Measurements from ENCODE around the gene GRIK4.
"Not testable (repeated sequence)": the region's sequence is repeated elsewhere in the genome, so short reads cannot be mapped to it uniquely, and the experiment has no call there.

GRIK4 gene

GRCh38 chr11:120775986-120776951, 264.7 kb downstream of the GRIK4 start:
- DNase-seq (ENCODE audit: low read depth in 2 of 2) = no peak

- no peak for DNase-seq (ENCODE audit: low read depth in 2 of 2)
Measured at GRCh38 chr11:120778685-120779490, 267.3 kb downstream of the GRIK4 start.

- DNase-seq (ENCODE audit: low read depth in 2 of 2) = no peak
Measured at GRCh38 chr11:120780239-120780638, 268.7 kb downstream of the GRIK4 start.

DNA sequence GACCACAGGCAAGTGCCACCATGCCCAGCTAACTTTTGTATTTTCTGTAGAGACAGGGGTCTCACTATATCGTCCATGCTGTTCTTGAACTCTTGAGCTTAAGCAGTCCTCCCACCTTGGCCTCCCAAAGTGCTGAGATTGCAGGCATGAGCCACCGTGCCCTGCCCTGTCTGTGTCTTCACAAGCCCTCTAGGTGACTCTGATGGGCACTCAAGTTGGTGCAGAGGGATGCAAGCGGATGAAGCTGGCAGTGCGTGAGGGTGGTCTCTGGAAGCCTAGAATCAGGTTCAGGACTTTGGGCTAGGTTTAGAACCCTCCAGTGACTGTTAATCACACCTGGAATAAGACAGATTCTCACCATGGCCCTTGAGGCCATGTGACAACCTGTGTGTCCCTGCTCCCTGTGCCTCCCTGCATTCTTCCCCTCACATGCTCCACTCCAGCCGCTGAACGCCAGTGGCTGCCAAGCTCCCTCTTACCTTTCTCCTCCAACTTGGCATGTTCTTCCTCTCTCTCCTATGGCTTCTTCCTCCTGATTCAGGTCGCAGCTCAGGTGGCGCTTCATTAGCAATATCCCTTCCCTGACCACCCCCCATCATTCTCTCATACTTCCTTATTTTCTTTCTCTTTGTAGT, 270.1 kb downstream of the GRIK4 start:
- no peak for DNase-seq (ENCODE audit: low read depth in 2 of 2)

DNA sequence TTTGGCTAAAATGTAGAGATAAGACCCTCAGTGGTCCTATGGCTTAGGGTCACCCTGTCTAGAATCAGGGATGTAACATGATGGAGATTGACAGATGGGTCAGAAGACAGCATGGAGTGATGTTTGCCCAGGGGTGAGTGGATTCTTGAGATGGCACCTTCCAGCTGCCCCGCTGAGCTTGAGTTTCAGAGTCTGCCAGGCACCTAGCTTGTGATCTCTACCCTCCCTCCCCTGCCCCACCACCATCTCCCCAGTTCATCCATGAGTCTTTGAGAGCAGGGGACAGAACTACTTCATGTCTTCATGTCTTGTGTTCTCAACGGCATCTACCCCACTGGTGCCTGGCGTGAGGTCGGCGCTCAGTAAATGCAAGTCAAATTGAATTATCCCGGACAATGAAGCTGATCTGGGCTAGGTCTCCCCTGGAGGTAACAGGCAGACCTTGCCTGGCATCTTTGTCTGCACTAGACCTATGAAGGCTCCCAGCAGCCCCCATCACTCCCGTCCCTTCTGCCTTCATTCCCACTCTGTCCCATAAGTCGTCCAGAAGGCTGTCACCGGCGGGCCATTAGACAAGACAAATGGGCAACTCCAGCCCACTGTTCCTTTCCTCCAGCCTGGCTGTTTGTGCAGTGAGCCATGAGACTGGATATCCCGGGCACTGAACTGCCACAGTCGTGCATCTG, 273.2 kb downstream of the GRIK4 start:
- DNase-seq (ENCODE audit: low read depth in 2 of 2) = no peak

- no peak for DNase-seq (ENCODE audit: low read depth in 2 of 2)
Measured at GRCh38 chr11:120785576-120785975, 274.0 kb downstream of the GRIK4 start.

DNA sequence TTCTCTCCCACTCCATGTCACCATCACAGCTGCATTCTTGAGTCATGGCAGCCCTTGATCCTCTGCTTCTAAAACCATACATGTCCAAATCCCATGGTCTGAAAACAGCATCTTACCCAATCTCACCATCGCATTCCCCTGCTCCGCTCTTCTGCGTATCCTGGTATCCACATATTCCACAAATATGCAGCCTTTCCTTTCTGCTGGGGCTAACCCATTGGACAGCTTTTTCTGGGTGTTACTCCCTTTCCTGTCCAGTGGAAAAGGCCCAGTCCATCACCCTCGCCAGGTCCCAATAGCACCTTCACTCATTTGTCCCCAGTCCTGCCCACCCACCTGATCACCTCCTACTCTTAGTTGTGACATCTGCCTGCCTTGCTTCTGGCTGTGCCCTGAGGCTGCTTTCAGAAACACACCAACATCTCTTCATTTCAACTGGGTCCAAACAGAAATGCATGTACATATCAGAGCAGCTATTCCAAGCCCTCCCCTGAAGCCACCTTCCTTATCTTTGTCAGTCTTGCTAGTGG, 274.7 kb downstream of the GRIK4 start:
- DNase-seq (ENCODE audit: low read depth in 2 of 2) = no peak

GRCh38 chr11:120787224-120787623, 275.7 kb downstream of the GRIK4 start:
- not testable (repeated sequence) for DNase-seq (ENCODE audit: low read depth in 2 of 2)

- no peak for DNase-seq (ENCODE audit: low read depth in 2 of 2)
Measured at GRCh38 chr11:120789391-120789790, 277.8 kb downstream of the GRIK4 start.

DNA sequence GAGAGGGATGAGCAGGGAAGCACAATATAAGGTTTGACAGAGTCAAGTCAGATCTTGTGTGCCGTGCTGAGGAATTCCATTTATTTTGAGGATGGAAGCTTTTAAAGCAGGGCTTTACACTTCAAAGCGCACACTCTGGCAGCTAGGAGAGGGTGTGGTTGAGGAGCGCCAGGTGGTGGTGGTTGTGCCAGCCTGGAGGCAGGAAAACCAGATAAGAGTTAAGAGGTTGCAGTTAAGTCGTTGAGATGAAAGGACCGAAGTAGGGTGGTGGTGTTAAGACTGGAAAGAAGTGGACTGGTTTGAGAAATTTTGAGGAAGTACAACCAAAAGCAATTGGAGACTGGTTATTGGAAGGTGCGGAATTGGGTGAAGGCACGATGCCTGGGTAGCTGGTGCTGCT, 280.8 kb downstream of the GRIK4 start:
- no peak for DNase-seq (ENCODE audit: low read depth in 2 of 2)

DNA sequence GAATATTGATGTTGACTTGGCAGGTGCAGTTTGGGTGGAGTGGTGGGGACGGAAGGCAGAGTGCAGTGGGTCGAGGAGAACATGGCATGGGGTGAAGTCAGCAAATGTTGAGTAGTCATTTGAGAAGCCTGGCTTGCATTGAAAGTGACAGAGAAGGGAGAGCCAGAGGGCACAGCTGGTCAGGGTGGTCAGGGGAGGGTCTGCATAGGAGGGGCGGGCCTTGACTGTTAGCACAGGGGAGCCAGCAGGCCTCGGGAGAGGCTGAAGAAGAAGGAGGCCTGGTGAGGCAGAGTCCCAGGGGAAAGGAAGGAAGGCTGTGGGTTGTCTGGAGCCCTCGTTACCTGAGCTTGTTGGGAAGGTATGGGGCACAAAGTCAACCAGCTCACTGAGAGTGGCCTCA, 281.6 kb downstream of the GRIK4 start:
- DNase-seq (ENCODE audit: low read depth in 2 of 2) = no peak

DNA sequence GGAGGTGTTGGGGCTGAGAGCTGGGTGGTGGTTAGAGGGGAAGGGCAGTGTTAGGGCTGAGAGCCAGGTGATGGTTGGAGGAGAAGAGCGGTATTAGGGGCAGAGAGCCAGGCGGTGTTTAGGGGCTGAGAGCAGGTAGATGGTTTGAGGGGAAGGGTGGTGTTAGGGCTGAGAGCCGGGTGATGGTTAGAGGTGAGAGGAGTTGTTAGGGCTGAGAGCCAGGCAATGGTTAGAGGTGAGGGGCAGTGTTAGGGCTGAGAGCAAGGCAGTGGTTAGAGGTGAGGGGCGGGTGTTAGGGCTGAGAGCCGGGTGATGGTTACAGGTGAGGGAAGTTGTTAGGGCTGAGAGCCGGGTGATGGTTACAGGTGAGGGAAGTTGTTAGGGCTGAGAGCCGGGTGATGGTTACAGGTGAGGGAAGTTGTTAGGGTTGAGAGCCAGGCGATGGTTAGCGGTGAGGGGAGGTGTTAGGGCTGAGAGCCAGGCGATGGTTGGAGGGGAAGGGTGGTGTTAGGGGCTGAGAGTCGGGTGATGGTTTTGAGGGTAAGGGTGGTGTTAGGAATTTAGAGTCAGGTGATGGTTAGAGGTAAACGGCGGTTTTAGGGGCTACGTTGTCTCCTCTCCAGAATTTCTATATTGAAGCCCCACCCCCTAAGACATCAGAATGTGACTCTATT, 282.4 kb downstream of the GRIK4 start:
- DNase-seq (ENCODE audit: low read depth in 2 of 2) = no peak

- DNase-seq (ENCODE audit: low read depth in 2 of 2) = no peak
Measured at GRCh38 chr11:120794748-120795147, 283.2 kb downstream of the GRIK4 start.

DNA sequence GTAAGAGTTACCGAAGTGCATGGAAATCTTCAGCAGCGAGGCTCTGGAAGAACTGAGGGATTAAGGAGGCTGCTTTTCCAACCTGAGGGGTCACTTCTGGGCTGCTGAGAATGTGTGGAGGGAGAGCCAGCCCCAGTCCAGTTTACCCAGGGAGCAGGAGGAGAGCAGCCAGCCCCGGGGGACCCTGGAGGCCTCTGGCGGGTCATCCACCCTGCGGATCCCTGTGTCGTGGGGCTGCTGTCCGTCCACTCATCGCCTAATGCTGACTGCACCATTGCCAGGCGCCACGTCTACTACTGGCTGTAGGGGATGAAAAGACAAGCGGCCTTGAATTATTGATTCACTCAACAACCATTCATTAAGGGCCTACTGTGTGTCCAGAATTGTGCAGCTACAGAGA, 283.6 kb downstream of the GRIK4 start:
- DNase-seq (ENCODE audit: low read depth in 2 of 2) = no peak

DNA sequence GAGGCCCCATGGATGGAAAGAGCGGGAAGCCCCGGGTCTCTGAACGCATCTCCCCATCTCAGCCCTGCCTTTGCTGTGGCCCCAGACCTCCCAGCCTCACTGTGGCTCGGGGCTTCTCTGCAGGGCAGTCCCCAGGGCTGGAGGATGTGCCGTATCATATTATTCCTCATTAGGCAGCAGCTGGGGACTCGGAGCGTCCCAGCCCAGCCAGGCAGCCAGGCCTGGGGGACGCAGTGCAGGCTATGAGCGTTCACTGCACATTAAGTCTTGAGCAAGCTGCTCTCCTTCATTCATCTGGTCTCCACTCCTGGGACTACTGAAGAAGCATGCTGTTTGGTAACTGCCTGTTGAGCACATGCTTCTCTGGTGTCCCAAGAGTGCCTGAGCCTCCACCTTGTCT, 285.6 kb downstream of the GRIK4 start:
- no peak for DNase-seq (ENCODE audit: low read depth in 2 of 2)

DNA sequence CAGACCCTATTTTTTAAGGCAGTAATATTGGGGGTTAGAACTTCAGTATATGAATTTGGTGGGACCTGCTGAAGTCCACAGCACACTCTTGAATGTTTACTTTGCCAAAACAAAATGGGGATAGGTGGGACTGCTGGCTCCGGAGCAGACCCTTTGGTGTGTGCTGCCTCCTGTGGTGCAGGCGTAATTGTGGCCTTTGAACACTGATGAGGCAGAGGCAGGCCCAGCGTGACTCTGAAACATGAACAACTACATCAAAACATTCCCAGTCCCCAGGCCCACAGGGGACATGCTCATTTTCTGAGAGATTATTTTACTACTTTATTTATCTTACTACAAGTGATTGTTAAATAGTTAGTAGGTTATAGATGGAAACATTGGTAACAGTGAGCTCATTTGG, 287.3 kb downstream of the GRIK4 start:
- DNase-seq (ENCODE audit: low read depth in 2 of 2) = no peak

DNA sequence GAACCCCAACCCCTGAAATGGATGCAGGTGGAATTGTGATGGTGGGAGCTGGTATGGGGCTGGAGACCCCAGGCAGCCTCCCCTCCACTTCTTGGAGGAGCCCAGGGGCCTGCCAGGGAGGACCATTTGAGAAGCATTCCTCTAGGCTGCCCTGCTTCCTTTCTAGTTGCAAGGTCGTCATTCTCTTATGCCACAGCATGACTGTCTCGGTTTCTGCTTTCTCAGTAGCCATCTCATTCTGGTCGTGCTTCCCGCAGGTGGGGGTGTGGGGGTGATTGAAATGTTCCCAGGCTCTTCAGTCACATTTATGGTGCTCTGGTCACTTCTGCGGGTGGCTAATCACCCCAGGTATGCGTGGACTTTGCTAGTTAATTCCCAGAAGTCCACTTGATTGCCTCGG, 288.7 kb downstream of the GRIK4 start:
- no peak for DNase-seq (ENCODE audit: low read depth in 2 of 2)

DNA sequence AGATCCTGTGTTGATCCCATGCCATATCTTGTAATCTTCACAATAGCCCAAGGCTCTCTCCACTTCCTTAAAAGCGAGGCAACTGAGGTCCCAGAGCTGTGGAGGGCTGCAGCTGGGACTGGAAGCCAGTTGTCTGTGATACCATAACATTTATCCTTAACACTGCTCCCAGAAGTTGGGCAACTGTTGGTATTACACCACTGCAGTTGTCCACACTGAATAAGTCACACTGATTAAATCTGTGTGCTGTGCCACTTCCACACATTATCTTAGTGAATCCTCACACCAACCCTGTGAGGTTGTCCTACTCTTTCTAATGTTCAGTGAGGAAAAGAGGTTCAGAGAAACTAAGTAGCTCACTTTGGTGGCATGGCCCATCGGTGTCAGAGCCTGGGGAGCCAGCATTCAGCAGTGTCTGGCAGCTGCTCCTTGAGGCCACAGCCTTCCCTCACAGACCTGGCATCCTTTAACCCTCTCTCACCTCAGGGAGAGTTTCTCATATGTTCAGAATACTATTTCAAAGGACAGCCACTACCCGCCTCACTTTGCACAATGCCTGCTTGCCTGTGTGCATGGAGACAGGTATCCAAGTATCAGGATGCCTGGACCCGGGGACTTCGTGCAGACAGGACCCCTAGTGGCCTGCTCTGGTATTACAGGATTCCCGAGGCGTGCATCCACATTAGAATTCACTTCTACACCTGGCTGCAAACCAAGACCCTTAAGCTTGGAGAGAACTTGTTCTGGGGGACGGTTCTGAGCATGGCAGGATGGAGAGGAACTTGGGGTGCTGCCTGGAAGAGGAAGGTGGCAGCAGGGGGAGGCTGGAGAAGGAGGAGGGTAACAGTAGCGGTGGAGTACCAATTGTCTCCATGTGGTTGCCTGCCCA, 290.5 kb downstream of the GRIK4 start:
- DNase-seq (ENCODE audit: low read depth in 2 of 2) = peak in 1 of 2 donors; percentile 24

DNA sequence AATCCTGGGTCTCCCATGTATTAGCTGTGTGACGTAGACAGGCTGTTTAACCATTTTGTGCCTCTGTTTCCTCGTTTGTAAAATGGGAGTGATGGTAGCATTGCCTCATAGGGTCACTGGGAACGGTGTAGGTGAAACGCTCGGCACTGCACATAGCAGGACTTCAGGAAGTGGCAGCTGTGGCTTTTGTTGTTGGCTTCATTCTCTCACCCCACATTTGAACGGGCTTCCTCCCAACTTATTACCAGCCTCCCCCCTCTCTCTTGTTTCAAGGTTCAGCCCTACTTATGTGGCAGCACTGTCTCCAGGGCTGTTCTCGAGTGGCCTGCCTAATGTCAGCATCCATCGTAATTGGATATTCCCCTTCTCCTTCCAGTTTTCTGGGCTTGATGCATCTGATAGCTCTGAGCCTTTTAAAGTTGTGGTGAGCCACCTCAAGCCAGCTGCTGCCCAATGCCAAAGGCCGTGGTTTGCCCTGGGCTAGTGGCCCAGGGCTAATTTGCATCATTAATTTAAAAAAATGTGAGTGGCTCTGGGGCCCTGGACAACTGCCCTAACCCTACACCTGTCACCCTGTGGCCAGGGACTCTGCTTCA, 294.5 kb downstream of the GRIK4 start:
- no peak for DNase-seq (ENCODE audit: low read depth in 2 of 2)

All from stimulated activated CD4-positive, alpha-beta T cell treated with anti-CD3 and anti-CD28 coated beads, Interleukin-1b, Interleukin-23, amount 100 ng/mL, for 1 hour (primary cell).